ENCODE data around the gene TEX52. TPM values are rescaled to one million over a fixed set of nuclear protein-coding genes. Genes with fewer than 3 reads are reported as not detected.

TEX52 gene
- total and polyA plus RNA-seq, 2 of the 8 experiments (the other 6 are each of a cell fraction or from before 2014, with no cell fraction given), result not detected

DNA sequence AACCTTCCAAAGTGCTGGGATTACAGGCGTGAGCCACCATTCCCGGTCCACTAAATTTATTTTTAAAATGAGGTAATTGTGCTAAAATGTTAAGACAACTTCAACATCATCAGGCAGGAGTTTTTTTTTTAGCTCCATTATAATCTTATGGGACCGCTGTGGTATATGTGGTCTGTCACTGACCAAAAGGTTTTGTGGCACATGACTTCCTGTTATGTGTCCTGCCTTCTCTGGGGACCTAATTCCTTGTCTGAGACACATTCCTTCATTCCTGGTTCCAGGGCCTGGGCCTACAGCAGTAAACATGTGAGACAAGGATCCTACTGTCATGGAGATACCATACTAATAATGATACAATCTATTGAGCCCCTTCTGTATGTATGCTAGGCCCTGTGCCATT lies 4.9 kb downstream of the TEX52 start (continued):
- TF ChIP-seq CBX5 (IDR thresholded peaks at IDR 0.05; ENCODE audit: low read depth, low read length), result no peak
